Measurements from ENCODE around the gene NIN.
"Not testable (repeated sequence)": the region's sequence is repeated elsewhere in the genome, so short reads cannot be mapped to it uniquely, and the experiment has no call there.

The NIN gene

GRCh38 chr14:50816395-50817047 lies 14.4 kb downstream of the NIN start:
- no peak for DNase-seq (ENCODE audit: low read depth in 2 of 2)

- DNase-seq (ENCODE audit: low read depth in 2 of 2) = not testable (repeated sequence)
Observed at GRCh38 chr14:50815526-50815925, 15.4 kb downstream of the NIN start.

GRCh38 chr14:50815058-50815457 lies 15.9 kb downstream of the NIN start:
- not testable (repeated sequence) for DNase-seq (ENCODE audit: low read depth in 2 of 2)

- DNase-seq (ENCODE audit: low read depth in 2 of 2) = no peak
Observed at GRCh38 chr14:50814161-50814560, 16.8 kb downstream of the NIN start.

GRCh38 chr14:50813544-50813863 lies 17.5 kb downstream of the NIN start:
- no peak for DNase-seq (ENCODE audit: low read depth in 2 of 2)

- DNase-seq (ENCODE audit: low read depth in 2 of 2) = no peak
Observed at GRCh38 chr14:50812856-50813543, 18.0 kb downstream of the NIN start.

- no peak for DNase-seq (ENCODE audit: low read depth in 2 of 2)
Observed at GRCh38 chr14:50812180-50812579, 18.8 kb downstream of the NIN start.

GRCh38 chr14:50808053-50808452 lies 22.9 kb downstream of the NIN start:
- DNase-seq (ENCODE audit: low read depth in 2 of 2) = no peak

GRCh38 chr14:50806241-50806933 lies 24.6 kb downstream of the NIN start:
- no peak for DNase-seq (ENCODE audit: low read depth in 2 of 2)

GRCh38 chr14:50805396-50805795 lies 25.6 kb downstream of the NIN start:
- no peak for DNase-seq (ENCODE audit: low read depth in 2 of 2)

- DNase-seq (ENCODE audit: low read depth in 2 of 2) = peak; percentile 41 to 50
Observed at GRCh38 chr14:50804181-50804721, 26.7 kb downstream of the NIN start.

GRCh38 chr14:50801706-50802105 lies 29.3 kb downstream of the NIN start:
- no peak for DNase-seq (ENCODE audit: low read depth in 2 of 2)

- DNase-seq (ENCODE audit: low read depth in 2 of 2) = no peak
Observed at GRCh38 chr14:50800032-50800431, 30.9 kb downstream of the NIN start.

GRCh38 chr14:50798048-50798421 lies 32.9 kb downstream of the NIN start:
- DNase-seq (ENCODE audit: low read depth in 2 of 2) = no peak

- DNase-seq (ENCODE audit: low read depth in 2 of 2) = no peak
Observed at GRCh38 chr14:50797250-50798047, 33.5 kb downstream of the NIN start.

- no peak for DNase-seq (ENCODE audit: low read depth in 2 of 2)
Observed at GRCh38 chr14:50796390-50796789, 34.6 kb downstream of the NIN start.

GRCh38 chr14:50795909-50796308 lies 35.1 kb downstream of the NIN start:
- DNase-seq (ENCODE audit: low read depth in 2 of 2) = no peak

- DNase-seq (ENCODE audit: low read depth in 2 of 2) = no peak
Observed at GRCh38 chr14:50795142-50795541, 35.8 kb downstream of the NIN start.

- no peak for DNase-seq (ENCODE audit: low read depth in 2 of 2)
Observed at GRCh38 chr14:50794068-50794645, 36.8 kb downstream of the NIN start.

- no peak for DNase-seq (ENCODE audit: low read depth in 2 of 2)
Observed at GRCh38 chr14:50792634-50793068, 38.3 kb downstream of the NIN start.

GRCh38 chr14:50792051-50792477 lies 38.9 kb downstream of the NIN start:
- no peak for DNase-seq (ENCODE audit: low read depth in 2 of 2)

- no peak for DNase-seq (ENCODE audit: low read depth in 2 of 2)
Observed at GRCh38 chr14:50791201-50791600, 39.8 kb downstream of the NIN start.

Data from fibroblast of skin of left biceps (primary cell).